ENCODE data around the gene RPS3. TPM values are rescaled to one million over a fixed set of nuclear protein-coding genes. Genes with fewer than 3 reads are reported as not detected.
A peak's percentile ranks its signal among the peaks of the same experiment; 100 is the strongest.

The RPS3 gene
- total and polyA plus RNA-seq, 2 of the 13 experiments (the other 11 are each of a cell fraction or from before 2014, with no cell fraction given), result 2,143 to 3,616 TPM

DNA sequence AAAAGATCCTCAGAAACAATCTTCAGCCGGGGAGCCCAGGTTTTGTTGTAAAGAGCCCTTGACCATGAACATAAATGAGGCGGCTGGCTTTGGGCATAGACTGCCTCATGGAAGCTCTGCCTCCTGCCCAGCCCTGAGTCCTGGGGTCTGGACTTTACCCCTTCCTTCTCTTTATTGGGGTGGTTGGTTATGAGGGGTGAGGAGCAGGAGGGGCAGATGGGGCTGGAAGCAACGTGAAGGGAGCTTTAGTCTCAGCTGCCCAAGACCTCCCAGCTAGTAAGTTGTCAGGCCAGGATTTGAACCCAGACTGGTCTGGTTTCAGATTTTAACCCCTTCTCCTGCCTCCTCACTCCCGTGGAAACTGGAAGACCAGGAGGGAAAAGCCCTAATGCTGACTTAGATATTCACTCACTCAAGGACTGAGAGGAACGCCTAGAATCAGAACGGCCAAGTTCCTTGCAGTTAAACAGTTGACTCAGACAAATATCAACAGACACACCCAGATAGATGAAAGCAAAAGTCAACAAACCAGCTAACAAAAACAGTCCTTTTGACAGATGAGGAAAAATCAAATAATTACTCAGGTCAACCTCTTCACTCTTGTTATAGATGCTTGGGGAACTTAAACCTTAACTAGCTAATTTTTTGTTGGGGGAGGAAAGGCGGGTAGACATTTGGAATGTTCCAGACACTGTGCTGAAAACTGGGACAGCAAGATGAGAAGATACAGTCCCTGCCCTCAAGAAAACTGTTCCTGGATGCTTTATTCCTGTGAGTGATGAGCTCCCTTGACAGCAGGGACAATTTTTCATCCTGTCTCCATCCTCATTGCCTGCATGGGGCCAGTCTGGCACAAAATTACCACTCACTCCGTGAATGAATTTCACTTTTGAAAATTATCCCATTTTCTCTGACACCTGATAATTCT is 27.1 kb upstream of the RPS3 start (continued):
- TF ChIP-seq ERF (CRISPR knock-in tag; IDR thresholded peaks at IDR 0.05) (no peak), IKZF1 (IDR thresholded peaks at IDR 0.05) (no peak), KLF12 (CRISPR knock-in tag; IDR thresholded peaks at IDR 0.05; ENCODE audit: borderline replicate concordance) (no peak), PLRG1 (conservative IDR thresholded peaks at IDR 0.05) (no peak), ZNF264 (CRISPR knock-in tag; IDR thresholded peaks at IDR 0.05) (no peak), ISX (CRISPR knock-in tag; conservative IDR thresholded peaks at IDR 0.05) (no peak), ZMAT3 (CRISPR knock-in tag; conservative IDR thresholded peaks at IDR 0.05) (no peak), SKIL (CRISPR knock-in tag; IDR thresholded peaks at IDR 0.05; ENCODE audit: borderline replicate concordance) (peak; percentile 48; the same call in 1 of the 2 replicates)
- TF ChIP-seq, protein P1, sequence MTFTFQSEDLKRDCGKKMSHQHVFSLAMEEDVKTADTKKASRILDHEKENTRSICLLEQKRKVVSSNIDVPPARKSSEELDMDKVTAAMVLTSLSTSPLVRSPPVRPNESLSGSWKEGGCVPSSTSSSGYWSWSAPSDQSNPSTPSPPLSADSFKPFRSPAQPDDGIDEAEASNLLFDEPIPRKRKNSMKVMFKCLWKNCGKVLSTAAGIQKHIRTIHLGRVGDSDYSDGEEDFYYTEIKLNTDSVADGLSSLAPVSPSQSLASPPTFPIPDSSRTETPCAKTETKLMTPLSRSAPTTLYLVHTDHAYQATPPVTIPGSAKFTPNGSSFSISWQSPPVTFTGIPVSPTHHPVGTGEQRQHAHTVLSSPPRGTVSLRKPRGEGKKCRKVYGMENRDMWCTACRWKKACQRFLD (CRISPR knock-in tag; IDR thresholded peaks at IDR 0.05; ENCODE audit: borderline replicate concordance), result no peak
- TF ChIP-seq, protein P2, sequence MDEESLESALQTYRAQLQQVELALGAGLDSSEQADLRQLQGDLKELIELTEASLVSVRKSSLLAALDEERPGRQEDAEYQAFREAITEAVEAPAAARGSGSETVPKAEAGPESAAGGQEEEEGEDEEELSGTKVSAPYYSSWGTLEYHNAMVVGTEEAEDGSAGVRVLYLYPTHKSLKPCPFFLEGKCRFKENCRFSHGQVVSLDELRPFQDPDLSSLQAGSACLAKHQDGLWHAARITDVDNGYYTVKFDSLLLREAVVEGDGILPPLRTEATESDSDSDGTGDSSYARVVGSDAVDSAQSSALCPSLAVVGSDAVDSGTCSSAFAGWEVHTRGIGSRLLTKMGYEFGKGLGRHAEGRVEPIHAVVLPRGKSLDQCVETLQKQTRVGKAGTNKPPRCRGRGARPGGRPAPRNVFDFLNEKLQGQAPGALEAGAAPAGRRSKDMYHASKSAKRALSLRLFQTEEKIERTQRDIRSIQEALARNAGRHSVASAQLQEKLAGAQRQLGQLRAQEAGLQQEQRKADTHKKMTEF (CRISPR knock-in tag; IDR thresholded peaks at IDR 0.05), result peak; percentile 60; the same call in 1 of the 2 replicates
- TF ChIP-seq, protein P3, sequence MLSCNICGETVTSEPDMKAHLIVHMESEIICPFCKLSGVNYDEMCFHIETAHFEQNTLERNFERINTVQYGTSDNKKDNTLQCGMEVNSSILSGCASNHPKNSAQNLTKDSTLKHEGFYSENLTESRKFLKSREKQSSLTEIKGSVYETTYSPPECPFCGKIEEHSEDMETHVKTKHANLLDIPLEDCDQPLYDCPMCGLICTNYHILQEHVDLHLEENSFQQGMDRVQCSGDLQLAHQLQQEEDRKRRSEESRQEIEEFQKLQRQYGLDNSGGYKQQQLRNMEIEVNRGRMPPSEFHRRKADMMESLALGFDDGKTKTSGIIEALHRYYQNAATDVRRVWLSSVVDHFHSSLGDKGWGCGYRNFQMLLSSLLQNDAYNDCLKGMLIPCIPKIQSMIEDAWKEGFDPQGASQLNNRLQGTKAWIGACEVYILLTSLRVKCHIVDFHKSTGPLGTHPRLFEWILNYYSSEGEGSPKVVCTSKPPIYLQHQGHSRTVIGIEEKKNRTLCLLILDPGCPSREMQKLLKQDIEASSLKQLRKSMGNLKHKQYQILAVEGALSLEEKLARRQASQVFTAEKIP (CRISPR knock-in tag; IDR thresholded peaks at IDR 0.05; ENCODE audit: borderline replicate concordance), result no peak
- TF ChIP-seq, protein P4, sequence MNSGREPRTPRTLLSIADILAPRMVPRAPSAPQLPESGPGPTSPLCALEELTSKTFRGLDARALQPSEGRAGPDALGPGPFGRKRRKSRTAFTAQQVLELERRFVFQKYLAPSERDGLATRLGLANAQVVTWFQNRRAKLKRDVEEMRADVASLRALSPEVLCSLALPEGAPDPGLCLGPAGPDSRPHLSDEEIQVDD (CRISPR knock-in tag; IDR thresholded peaks at IDR 0.05; ENCODE audit: borderline replicate concordance), result no peak
- TF ChIP-seq, protein P5, sequence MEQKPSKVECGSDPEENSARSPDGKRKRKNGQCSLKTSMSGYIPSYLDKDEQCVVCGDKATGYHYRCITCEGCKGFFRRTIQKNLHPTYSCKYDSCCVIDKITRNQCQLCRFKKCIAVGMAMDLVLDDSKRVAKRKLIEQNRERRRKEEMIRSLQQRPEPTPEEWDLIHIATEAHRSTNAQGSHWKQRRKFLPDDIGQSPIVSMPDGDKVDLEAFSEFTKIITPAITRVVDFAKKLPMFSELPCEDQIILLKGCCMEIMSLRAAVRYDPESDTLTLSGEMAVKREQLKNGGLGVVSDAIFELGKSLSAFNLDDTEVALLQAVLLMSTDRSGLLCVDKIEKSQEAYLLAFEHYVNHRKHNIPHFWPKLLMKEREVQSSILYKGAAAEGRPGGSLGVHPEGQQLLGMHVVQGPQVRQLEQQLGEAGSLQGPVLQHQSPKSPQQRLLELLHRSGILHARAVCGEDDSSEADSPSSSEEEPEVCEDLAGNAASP (CRISPR knock-in tag; IDR thresholded peaks at IDR 0.05; ENCODE audit: borderline replicate concordance), result peak; percentile 21; the same call in 1 of the 2 replicates

All from HepG2 (cell line).